PC-9 (cell line): ENCODE results near the gene ITGA4.

Experiments used
- CTCF ChIP-seq: fragments of 200-600 bp; sonication (generic); conservative IDR thresholded peaks from 2 replicates; pipeline ENCODE4 v1.6.1; 2017; ENCODE audit warnings: mixed run types, antibody characterized with exemption, mild to moderate bottlenecking, moderate library complexity
- EZH2 ChIP-seq: fragments of 200-600 bp; sonication (generic); IDR thresholded peaks from 2 replicates; pipeline ENCODE4 v1.8.0; 2017; ENCODE audit warnings: antibody characterized with exemption, low read depth

- no peak for TF ChIP-seq CTCF
- no peak for TF ChIP-seq EZH2
Observed at GRCh38 chr2:181553244-181553643, 96.1 kb downstream of the ITGA4 start.
